GM13976 (cell line): Measurements from ENCODE around the gene LRRC4.

ENCODE experiments used
- DNase-seq: peaks from one replicate; pipeline ENCODE4 v3.0.0; 2012; ENCODE audit warnings: low spot score
- in situ Hi-C: fragments of 300-500 bp; cut with MboI; formaldehyde crosslinking; loops from one replicate; pipeline ENCODE4 v1.12.0; 2022; ENCODE audit warnings: low sequenced_read_pairs, mixed read lengths, inconsistent platforms; ENCODE audit not compliant: unreplicated experiment
- TF ChIP-seq, protein P1 (sequence below): IDR thresholded peaks from 2 replicates; pipeline ENCODE4 v1.5.1; 2012; ENCODE audit warnings: borderline replicate concordance, mild to moderate bottlenecking; ENCODE audit not compliant: insufficient read depth; ENCODE audit errors: extremely low read depth, missing control alignments, control extremely low read depth

The LRRC4 gene

DNA sequence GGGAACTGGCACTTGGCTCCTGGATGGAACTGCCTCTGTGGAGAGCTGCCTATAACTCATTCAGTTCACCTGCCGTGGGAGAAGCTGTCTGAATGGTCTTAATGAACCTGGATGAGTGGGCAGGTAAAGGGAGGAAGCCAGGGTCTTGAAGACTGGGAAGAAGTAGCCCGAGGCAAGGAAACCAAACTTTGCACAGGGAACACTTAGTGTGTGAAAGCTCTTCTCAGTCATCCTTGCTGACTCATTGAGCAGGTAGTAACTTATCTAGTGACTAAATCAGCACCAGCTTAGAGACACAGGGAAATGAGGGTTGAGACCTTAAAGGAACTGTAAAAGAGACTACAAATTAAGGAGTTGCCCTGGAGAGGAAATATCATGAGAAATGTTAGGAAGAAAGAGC, 9.9 kb downstream of the LRRC4 start:
- in situ Hi-C loops = no loop called here
- DNase-seq = no peak
- TF ChIP-seq, protein P1, sequence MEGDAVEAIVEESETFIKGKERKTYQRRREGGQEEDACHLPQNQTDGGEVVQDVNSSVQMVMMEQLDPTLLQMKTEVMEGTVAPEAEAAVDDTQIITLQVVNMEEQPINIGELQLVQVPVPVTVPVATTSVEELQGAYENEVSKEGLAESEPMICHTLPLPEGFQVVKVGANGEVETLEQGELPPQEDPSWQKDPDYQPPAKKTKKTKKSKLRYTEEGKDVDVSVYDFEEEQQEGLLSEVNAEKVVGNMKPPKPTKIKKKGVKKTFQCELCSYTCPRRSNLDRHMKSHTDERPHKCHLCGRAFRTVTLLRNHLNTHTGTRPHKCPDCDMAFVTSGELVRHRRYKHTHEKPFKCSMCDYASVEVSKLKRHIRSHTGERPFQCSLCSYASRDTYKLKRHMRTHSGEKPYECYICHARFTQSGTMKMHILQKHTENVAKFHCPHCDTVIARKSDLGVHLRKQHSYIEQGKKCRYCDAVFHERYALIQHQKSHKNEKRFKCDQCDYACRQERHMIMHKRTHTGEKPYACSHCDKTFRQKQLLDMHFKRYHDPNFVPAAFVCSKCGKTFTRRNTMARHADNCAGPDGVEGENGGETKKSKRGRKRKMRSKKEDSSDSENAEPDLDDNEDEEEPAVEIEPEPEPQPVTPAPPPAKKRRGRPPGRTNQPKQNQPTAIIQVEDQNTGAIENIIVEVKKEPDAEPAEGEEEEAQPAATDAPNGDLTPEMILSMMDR = no peak

DNA sequence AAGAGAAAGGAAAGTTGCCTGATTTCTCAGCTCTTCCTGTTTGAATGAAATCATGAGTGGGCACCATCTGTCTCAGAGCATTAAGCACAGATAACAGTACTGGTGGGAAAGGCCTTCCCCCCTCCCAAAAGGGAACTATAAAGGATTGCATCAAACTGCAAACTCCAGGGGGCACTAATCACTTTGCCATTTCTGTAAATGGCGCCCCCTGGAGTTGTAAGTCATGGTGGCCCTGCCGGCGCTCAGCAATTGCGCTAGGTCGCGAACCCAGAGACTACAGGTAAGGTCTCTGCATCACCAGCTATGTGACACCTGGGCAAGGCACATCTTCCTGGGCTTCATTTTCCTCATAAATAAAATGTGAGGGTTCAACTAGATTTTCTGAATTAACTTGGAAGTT, 11.1 kb downstream of the LRRC4 start:
- TF ChIP-seq, protein P1 = no peak
- no peak for DNase-seq
- in situ Hi-C loops = no loop called here

DNA sequence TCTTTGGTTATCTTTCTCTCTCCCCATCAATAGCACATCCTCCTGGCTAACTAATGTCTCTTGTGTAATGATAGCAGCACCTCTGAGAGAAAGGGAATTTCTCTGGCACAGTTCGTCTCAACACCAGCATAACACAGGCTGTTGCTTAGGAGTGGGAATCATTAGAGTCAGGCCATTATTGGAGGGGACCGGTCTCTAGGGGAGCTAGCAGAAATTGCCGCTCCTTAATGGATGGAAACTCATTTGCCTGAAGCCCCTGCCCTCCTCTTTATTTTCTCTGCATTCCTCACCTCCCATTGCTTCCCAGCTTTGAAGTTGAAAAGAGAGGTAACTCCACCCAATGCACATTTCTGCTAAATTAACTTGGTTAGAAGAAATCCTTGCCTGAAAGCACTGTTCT, 11.9 kb downstream of the LRRC4 start:
- DNase-seq = no peak
- in situ Hi-C loops = no loop called here
- TF ChIP-seq, protein P1 = no peak

DNA sequence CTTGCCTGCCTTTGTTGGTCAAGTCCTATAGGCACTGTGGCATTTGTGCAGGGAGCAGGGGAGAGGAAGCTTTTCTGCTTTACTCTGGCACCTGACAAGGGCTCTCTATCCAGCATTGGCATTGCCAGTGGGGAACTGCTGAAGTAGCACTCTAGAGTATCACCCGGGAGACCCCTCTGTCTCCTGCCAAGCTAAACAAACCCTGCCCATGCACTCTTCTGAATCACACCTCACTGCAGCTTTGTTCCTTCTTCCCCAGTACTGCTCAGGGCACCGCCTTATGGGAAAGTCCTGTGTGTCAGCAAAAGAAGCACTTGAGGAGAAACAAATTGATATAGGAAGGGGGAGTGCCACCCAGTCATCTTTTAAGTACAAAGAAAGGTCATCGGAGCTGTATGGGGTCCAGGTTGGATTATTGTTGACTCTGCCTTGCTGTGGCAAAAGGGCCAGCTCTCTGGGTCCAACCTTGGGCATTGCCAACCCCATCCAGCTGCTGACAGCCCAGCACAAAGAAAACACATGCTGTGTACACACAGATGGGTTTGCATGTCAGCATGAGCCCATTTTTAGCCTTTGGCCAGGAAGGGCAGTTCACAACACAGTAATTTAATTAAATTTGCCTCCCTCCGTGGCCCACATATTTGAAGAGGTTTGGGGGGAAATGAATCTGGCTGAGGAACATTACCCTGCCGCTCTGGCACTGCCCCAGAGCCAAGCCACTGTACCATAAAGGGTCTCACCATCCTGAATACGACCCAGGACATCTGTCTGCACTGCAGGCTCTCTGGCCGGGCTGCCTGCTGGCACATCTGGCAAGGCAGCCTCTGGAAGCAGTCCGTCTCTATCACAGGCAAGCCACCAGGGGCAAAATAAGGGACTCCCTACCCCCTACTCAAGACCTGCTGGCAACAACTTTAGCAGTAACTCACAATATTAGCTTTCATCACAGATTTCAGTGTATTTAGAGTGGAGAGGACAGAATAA, 13.1 kb downstream of the LRRC4 start:
- in situ Hi-C loops = no loop called here
- no peak for DNase-seq
- TF ChIP-seq, protein P1 = no peak

DNA sequence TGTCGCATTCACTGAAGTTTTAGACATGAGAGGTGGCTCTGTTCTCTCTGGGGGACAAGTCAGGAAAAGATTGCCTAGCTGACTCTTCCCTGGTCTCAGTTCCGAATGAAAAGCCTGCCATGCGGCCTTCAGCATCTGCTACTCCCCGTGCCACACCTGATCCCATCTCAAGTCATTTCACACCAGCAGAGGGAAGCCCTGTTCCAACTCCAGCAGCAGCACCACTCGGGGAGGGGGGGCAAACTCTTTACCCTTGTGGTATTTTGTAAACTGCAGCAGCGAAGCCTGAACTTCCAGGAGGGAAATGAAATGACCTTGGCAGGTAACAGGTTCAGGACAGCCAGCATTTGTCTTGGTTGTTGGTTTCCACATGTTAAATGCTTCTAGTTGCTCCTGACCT, 13.8 kb downstream of the LRRC4 start:
- no peak for DNase-seq
- in situ Hi-C loops = no loop called here

DNA sequence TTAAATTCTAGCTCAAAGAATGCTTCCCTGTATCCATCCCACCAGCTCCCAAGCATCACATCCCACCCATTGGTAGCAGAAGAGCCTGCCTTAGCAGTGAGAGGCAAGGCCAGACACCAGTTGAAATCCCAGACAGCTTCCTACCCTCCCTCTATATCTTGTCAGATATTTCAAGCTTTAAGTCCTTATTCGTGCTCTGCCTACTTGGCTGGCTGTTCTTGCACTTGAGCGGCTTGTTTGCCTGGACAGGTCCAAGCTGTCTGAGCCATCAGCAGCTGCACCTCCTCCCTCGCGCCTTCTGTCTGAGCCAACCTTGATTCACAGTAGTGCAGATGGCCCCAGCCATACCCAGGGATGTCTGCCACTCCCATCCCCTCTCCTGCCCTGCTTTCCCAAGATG, 16.4 kb downstream of the LRRC4 start:
- DNase-seq = no peak
- in situ Hi-C loops = no loop called here

More for the DNA sequence above, 13.8 kb downstream of the LRRC4 start:
- TF ChIP-seq, protein P1 = no peak

More for the DNA sequence above, 16.4 kb downstream of the LRRC4 start:
- TF ChIP-seq, protein P1 = no peak
